Vagina (tissue), 2 donors: ENCODE measurements around the gene HYAL2.

Experiments used
- POLR2A ChIP-seq, 2 donors: fragments of 450-650 bp; IDR thresholded peaks; one replicate each; pipeline ENCODE4 v1.6.1; 2017; ENCODE audit warnings: antibody characterized with exemption in 2 of 2, mild to moderate bottlenecking in 2 of 2, moderate library complexity in 2 of 2
- TF ChIP-seq, protein P1 (sequence below), 3 experiments: fragments of 450-650 bp in 2 of 3; fragments of 200-600 bp in 1 of 3; sonication (generic) in 1 of 3; IDR thresholded peaks; one replicate each; pipeline ENCODE4 v1.5.1; 2017 to 2019; ENCODE audit warnings: antibody characterized with exemption in 3 of 3, mild to moderate bottlenecking in 2 of 3, moderate library complexity in 2 of 3

DNA sequence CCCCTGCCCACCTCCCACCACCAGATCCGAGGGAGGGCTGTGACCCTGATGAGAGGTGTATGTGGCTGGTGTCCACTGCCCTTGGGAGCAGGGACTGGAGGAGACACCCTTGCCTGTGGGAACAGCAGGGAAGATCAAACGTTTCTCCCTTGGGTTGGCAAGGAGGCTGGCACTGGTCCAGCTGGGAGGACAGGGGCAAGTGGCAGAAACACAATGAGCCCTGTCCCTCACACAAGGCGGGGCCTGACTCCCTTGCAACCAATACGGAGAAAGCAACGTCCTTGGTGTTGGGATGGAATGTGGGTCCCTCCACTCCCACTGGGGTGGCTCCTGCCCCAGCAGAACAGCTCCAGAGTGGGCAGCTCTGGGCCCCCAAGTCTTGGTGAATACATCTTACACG lies 5.2 kb downstream of the HYAL2 start:
- TF ChIP-seq, protein P1, sequence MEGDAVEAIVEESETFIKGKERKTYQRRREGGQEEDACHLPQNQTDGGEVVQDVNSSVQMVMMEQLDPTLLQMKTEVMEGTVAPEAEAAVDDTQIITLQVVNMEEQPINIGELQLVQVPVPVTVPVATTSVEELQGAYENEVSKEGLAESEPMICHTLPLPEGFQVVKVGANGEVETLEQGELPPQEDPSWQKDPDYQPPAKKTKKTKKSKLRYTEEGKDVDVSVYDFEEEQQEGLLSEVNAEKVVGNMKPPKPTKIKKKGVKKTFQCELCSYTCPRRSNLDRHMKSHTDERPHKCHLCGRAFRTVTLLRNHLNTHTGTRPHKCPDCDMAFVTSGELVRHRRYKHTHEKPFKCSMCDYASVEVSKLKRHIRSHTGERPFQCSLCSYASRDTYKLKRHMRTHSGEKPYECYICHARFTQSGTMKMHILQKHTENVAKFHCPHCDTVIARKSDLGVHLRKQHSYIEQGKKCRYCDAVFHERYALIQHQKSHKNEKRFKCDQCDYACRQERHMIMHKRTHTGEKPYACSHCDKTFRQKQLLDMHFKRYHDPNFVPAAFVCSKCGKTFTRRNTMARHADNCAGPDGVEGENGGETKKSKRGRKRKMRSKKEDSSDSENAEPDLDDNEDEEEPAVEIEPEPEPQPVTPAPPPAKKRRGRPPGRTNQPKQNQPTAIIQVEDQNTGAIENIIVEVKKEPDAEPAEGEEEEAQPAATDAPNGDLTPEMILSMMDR (IDR thresholded peaks at IDR 0.05): no peak
- TF ChIP-seq POLR2A (IDR thresholded peaks at IDR 0.05): no peak
